K562 (cell line): Measurements from ENCODE around the gene EN2. TPM values are rescaled to one million over a fixed set of nuclear protein-coding genes. Genes with fewer than 3 reads are reported as not detected.

ENCODE experiments used
- ATAC-seq: fragments of 200-7000 bp; cut with Tn5 transposase; 3 replicates; pipeline ENCODE4 v1.9.1; 2020; ENCODE audit warnings: moderate library complexity
- BruUV-seq: library from RNA; stranded (reverse); fragments of 400-500 nt; replicated peaks from 2 replicates; lab custom pipeline; 2021; lab: Mats Ljungman, UMichigan
- CTCF ChIA-PET: fragments of 300-600 bp; formaldehyde crosslinking; extraction: SDS; loops from one replicate; lab custom pipeline; 2021; ENCODE audit warnings: low intra/inter-chr PET ratio; lab: Yijun Ruan, JAX
- POLR2A ChIA-PET: fragments of 300-600, 350-650 bp; sonication (Branson Sonifier 250); formaldehyde crosslinking; extraction: SDS; loops from one replicate; lab custom pipeline; 2021; ENCODE audit warnings: antibody characterized with exemption, inconsistent platforms; lab: Yijun Ruan, JAX
- DNase-seq, 4 experiments: peaks; one replicate each; pipeline versions ENCODE4 v3.0.0 to v3.0.0-alpha.2; 2011 to 2018; ENCODE audit warnings: low spot score in 3 of 4, mixed read lengths in 3 of 4; ENCODE audit errors: extremely low read depth in 1 of 4
- FAIRE-seq: peaks from 2 replicates; lab custom pipeline; 2011; peaks lifted over from hg19 to GRCh38; lab: Jason Lieb, UNC
- H2AFZ ChIP-seq: 2 replicates; pipeline ENCODE4 v1.6.0; 2011; ENCODE audit warnings: low read depth, low read length, control low read depth, inconsistent platforms
- H3K27ac ChIP-seq: fragments of 200-600 bp; 3 replicates; pipeline ENCODE4 v1.8.0; 2011; ENCODE audit warnings: low read depth, mild to moderate bottlenecking, control low read depth, inconsistent platforms, low read length, moderate library complexity, mixed read lengths; ENCODE audit errors: extremely low read depth
- H3K27me3 ChIP-seq, 2 experiments: fragments of 300-600 bp in 1 of 2; 2 replicates in 1 of 2; 3 replicates in 1 of 2; pipeline versions ENCODE4 v1.6.0 to v1.8.0; 2011; ENCODE audit warnings: inconsistent platforms in 2 of 2, low read length in 2 of 2, mild to moderate bottlenecking in 1 of 2, mixed read lengths in 1 of 2, moderate library complexity in 1 of 2; ENCODE audit not compliant: control insufficient read depth in 2 of 2, insufficient read depth in 2 of 2
- H3K36me3 ChIP-seq: fragments of 300-600 bp; 3 replicates; pipeline ENCODE4 v1.8.0; 2011; ENCODE audit warnings: mild to moderate bottlenecking, low read length, inconsistent platforms; ENCODE audit not compliant: control insufficient read depth, insufficient read depth
- H3K4me1 ChIP-seq, 2 experiments: fragments of 200-600 bp in 1 of 2; replicated peaks in 1 of 2; 2 replicates in 1 of 2; 3 replicates in 1 of 2; pipeline versions ENCODE4 v1.5.1 to v1.8.0; 2011; ENCODE audit warnings: inconsistent platforms in 2 of 2, low read length in 2 of 2, mild to moderate bottlenecking in 1 of 2, mixed read lengths in 1 of 2, moderate library complexity in 1 of 2; ENCODE audit not compliant: control insufficient read depth in 2 of 2, insufficient read depth in 2 of 2
- H3K4me2 ChIP-seq: 2 replicates; pipeline ENCODE4 v1.6.1; 2011; ENCODE audit warnings: low read length, control low read depth, inconsistent platforms, mixed read lengths; ENCODE audit not compliant: insufficient read depth
- H3K4me3 ChIP-seq: fragments of 200-600 bp; sonication (generic), shearing (Covaris generic); 2 replicates; pipeline ENCODE4 v1.5.1; 2016; ENCODE audit warnings: control low read depth, inconsistent platforms
- H3K79me2 ChIP-seq: fragments of 200-600 bp; 3 replicates; pipeline ENCODE4 v1.8.0; 2011; ENCODE audit warnings: low read length, inconsistent platforms; ENCODE audit not compliant: control insufficient read depth, insufficient read depth
- H3K9ac ChIP-seq, 2 experiments: 2 replicates each; pipeline versions ENCODE4 v1.6.0 to v1.6.1; 2011; ENCODE audit warnings: low read depth in 2 of 2, low read length in 2 of 2, control low read depth in 1 of 2, inconsistent platforms in 1 of 2, mild to moderate bottlenecking in 1 of 2, mixed read lengths in 1 of 2; ENCODE audit not compliant: insufficient read depth in 1 of 2
- H3K9me1 ChIP-seq: one replicate; pipeline ENCODE4 v1.6.0; 2011; ENCODE audit warnings: inconsistent platforms, mild to moderate bottlenecking, low read length, moderate library complexity; ENCODE audit not compliant: control insufficient read depth, insufficient read depth
- H3K9me3 ChIP-seq: replicated peaks from 2 replicates; pipeline ENCODE4 v1.5.1; 2011; ENCODE audit warnings: low read depth, low read length, inconsistent platforms; ENCODE audit not compliant: control insufficient read depth, insufficient read depth
- H4K20me1 ChIP-seq: replicated peaks from 2 replicates; pipeline ENCODE4 v1.6.1; 2011; ENCODE audit warnings: low read length, inconsistent platforms, mixed read lengths; ENCODE audit not compliant: control insufficient read depth, insufficient read depth
- FOXA3 ChIP-seq, 2 experiments: fragments of 450-650 bp in 1 of 2; sonication (generic) in 1 of 2; formaldehyde crosslinking; IDR thresholded peaks in 1 of 2; conservative IDR thresholded peaks in 1 of 2; 2 replicates each; pipeline versions ENCODE4 v1.4.0 to v1.8.0; 2020 to 2022; ENCODE audit warnings: mild to moderate bottlenecking in 2 of 2, missing genetic modification reagents in 1 of 2
- GTF2A2 ChIP-seq: IDR thresholded peaks from 2 replicates; pipeline ENCODE4 v1.6.1; 2016; ENCODE audit warnings: mild to moderate bottlenecking, missing genetic modification characterization, missing compliant biosample characterization
- HSF4 ChIP-seq: fragments of 250-450 bp; sonication (Bioruptor Pico); IDR thresholded peaks from 2 replicates; pipeline ENCODE4 v2.1.2; 2022; ENCODE audit warnings: mild to moderate bottlenecking, moderate library complexity, borderline replicate concordance
- ILF3 ChIP-seq: fragments of 450-650 bp; IDR thresholded peaks from 2 replicates; pipeline ENCODE4 v1.6.1; 2018; ENCODE audit warnings: antibody characterized with exemption, mild to moderate bottlenecking, moderate library complexity, borderline replicate concordance
- KHSRP ChIP-seq: fragments of 450-650 bp; IDR thresholded peaks from 2 replicates; pipeline ENCODE4 v1.6.1; 2017
- MTA2 ChIP-seq: fragments of 450-650 bp; IDR thresholded peaks from 2 replicates; pipeline ENCODE4 v1.6.1; 2016; ENCODE audit warnings: low read depth
- SMAD2 ChIP-seq: fragments of 150-350 bp; IDR thresholded peaks from 2 replicates; pipeline ENCODE4 v1.6.1; 2014; ENCODE audit warnings: low read depth, mild to moderate bottlenecking, low read length
- SOX6 ChIP-seq: fragments of 450-650 bp; IDR thresholded peaks from 2 replicates; pipeline ENCODE4 v1.6.1; 2014; ENCODE audit warnings: mild to moderate bottlenecking
- SRSF1 ChIP-seq: fragments of 200-400 bp; formaldehyde crosslinking; IDR thresholded peaks from 2 replicates; pipeline ENCODE4 v1.6.1; 2017; ENCODE audit warnings: mild to moderate bottlenecking, low read depth, low read length, moderate library complexity
- SRSF9 ChIP-seq: fragments of 200-400 bp; formaldehyde crosslinking; IDR thresholded peaks from 2 replicates; pipeline ENCODE4 v1.6.1; 2017; ENCODE audit warnings: low read depth, low read length, borderline replicate concordance
- SUPT5H ChIP-seq: fragments of 450-650 bp; IDR thresholded peaks from 2 replicates; pipeline ENCODE4 v1.6.1; 2016
- ZNF232 ChIP-seq: sonication (generic); formaldehyde crosslinking; IDR thresholded peaks from 2 replicates; pipeline ENCODE4 v1.8.0; 2022; ENCODE audit warnings: mild to moderate bottlenecking, missing genetic modification reagents
- ZNF253 ChIP-seq: fragments of 250-450 bp; sonication (Bioruptor Pico); conservative IDR thresholded peaks from 2 replicates; pipeline ENCODE4 v1.6.1; 2021; ENCODE audit warnings: mild to moderate bottlenecking
- WGBS: fragments of 100-300 bp; shearing (Covaris generic); methylation state at CpG from one replicate; pipeline ENCODE4 v1.1.6; 2016; ENCODE audit warnings: low coverage, mixed read lengths; ENCODE audit not compliant: insufficient coverage; ENCODE audit errors: missing lambda C conversion rate; 5-methylcytosine and 5-hydroxymethylcytosine counted together
- in situ Hi-C: fragments of 300-500 bp; cut with MboI; formaldehyde crosslinking; loops from 4 replicates; pipeline ENCODE4 v1.15.0; 2018; ENCODE audit warnings: inconsistent platforms, mixed read lengths
- intact Hi-C: fragments of 100-400 bp; cut with micrococcal nuclease; formaldehyde crosslinking; loops from 2 replicates; pipeline ENCODE4 v1.14.2; 2022
- polyA plus RNA-seq, 8 experiments: library from polyadenylated mRNA; depleted of rRNA in 4 of 8; stranded (reverse) in 5 of 8; unstranded in 3 of 8; fragments of >200 nt; fragmentation: Nextera tagmentation in 2 of 8; fragmentation: Illumina TruSeq in 1 of 8; extraction: Ambion mirVana in 2 of 8; extraction: Trizol in 1 of 8; gene quantifications; 2 replicates each; pipeline versions ENCODE4 v1.2.1 to v1.2.3, GENCODE V29; 2011 to 2014; ENCODE audit warnings: inconsistent platforms in 1 of 8, missing spikeins in 1 of 8
- total RNA-seq, 7 experiments: library from RNA; depleted of rRNA in 6 of 7; stranded (reverse); fragments of >200 nt in 6 of 7; fragmentation: Illumina TruSeq in 2 of 7; extraction: Trizol in 2 of 7; gene quantifications; 2 replicates each; pipeline versions ENCODE4 v1.2.1 to v1.2.3, GENCODE V29; 2011 to 2021; ENCODE audit warnings: low replicate concordance in 1 of 7
- TF ChIP-seq, protein P1 (sequence below): sonication (generic); formaldehyde crosslinking; IDR thresholded peaks from 2 replicates; pipeline ENCODE4 v1.8.1; 2023; ENCODE audit warnings: mild to moderate bottlenecking, missing genetic modification reagents
- TF ChIP-seq, protein P2 (sequence below): fragments of 200-800 bp; sonication (Bioruptor generic); IDR thresholded peaks from 2 replicates; pipeline ENCODE4 v1.6.1; 2017; ENCODE audit warnings: missing genetic modification characterization, missing compliant biosample characterization
- TF ChIP-seq, protein P3 (sequence below): IDR thresholded peaks from 3 replicates; pipeline ENCODE4 v1.6.1; 2011; ENCODE audit warnings: borderline replicate concordance, mild to moderate bottlenecking; ENCODE audit not compliant: insufficient read length, insufficient read depth

The EN2 gene
- total and polyA plus RNA-seq, 9 of the 15 experiments (the other 6 are each of a cell fraction or from before 2014, with no cell fraction given): 0.04 TPM; not detected in 7

DNA sequence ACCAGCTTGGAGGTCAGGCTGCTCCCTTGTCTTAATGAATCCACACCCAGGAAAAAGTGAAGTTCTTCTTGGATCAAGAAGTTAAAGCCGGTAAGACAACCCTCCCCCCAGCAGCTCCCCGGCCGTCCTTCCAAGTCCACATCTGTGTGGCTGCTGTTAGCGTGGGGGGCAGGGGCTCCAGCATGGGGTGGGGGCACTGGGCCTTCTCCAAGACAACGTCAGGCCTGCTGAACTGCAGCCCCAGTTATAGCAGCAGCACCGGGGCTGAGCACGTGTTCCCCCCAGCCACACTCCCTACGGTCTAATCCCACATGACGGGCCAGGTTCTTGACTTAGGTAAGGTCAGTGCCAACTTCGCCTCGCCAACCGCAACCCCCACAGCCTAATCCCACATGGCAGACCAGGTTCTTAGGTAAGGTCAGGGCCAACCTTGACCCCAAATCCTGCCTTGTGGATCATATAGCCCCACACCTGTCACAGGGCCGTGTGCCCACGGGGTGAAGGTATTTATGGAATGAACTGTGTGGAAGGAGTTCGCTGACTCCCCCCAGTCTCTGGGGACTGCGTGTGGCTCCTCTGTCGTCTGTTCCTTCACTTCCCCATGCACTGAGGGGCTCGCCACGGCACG lies 30.4 kb upstream of the EN2 start (continued):
- TF ChIP-seq, protein P1, sequence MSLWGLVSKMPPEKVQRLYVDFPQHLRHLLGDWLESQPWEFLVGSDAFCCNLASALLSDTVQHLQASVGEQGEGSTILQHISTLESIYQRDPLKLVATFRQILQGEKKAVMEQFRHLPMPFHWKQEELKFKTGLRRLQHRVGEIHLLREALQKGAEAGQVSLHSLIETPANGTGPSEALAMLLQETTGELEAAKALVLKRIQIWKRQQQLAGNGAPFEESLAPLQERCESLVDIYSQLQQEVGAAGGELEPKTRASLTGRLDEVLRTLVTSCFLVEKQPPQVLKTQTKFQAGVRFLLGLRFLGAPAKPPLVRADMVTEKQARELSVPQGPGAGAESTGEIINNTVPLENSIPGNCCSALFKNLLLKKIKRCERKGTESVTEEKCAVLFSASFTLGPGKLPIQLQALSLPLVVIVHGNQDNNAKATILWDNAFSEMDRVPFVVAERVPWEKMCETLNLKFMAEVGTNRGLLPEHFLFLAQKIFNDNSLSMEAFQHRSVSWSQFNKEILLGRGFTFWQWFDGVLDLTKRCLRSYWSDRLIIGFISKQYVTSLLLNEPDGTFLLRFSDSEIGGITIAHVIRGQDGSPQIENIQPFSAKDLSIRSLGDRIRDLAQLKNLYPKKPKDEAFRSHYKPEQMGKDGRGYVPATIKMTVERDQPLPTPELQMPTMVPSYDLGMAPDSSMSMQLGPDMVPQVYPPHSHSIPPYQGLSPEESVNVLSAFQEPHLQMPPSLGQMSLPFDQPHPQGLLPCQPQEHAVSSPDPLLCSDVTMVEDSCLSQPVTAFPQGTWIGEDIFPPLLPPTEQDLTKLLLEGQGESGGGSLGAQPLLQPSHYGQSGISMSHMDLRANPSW: no peak
- TF ChIP-seq ILF3: no peak
- TF ChIP-seq MTA2: no peak
- TF ChIP-seq ZNF232 (CRISPR knock-in tag): no peak
- TF ChIP-seq HSF4 (CRISPR knock-in tag): no peak

DNA sequence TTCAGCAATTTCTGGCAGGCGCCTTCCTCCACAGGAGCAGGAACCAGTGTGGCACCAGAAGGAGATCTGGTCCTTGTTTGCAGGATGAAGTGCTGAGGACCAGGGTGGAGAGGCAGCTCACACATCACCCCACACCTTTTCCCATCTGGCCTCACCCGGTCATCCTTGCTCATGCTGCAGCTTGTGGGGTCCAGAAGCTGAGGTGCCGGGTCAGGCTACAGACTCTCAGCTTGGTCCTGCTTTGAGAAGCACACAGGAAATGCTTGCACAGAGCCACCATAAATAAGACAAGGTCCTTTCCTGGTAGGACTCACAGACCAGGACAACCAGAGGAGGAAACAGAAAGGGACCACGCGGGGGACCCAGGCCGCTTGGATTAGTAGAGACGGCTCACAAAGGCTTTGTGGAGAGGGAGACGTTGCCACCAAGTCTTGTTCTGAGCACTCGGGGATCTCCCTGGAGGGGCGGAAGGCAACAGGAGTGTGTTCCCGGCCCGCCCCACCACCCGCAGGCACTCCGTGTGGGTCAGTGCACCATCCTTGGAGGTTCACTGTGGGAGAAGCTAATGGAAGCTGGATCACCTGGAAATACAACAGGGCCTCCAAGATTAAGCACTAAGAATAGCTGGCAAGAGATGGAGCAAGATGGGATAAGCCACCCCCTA lies 29.6 kb upstream of the EN2 start:
- H3K36me3 ChIP-seq: no peaks in the 10 kb centered on the region
- no peaks in the 10 kb centered on the region for H3K9me3 ChIP-seq
- no peaks in the 10 kb centered on the region for H3K9me1 ChIP-seq
- POLR2A ChIA-PET: interaction anchor here (0.6 to 1.1 kb wide), 2 partner anchors 10 to 342 kb away, joined by 3 to 4 read pairs; no protein-coding TSS in a partner anchor
- no peak overlapping the region for H3K4me3 ChIP-seq
- CTCF ChIA-PET: no interaction called here
- intact Hi-C loops: no loop called here
- no peak overlapping the region for H3K9ac ChIP-seq
- no peak for FAIRE-seq
- H3K4me1 ChIP-seq: peaks cover 0 to 3% of the 10 kb centered on the region in 2 experiments; a peak in 1 of 5 replicates
- no peak for DNase-seq
- no peak overlapping the region for H3K4me2 ChIP-seq
- in situ Hi-C loops: no loop called here
- peaks cover 11% of the 10 kb centered on the region; the same call in 1 of the 2 replicates for H4K20me1 ChIP-seq
- peaks cover 78 to 93% of the 10 kb centered on the region in 2 experiments for H3K27me3 ChIP-seq
- no peak for ATAC-seq
- no peak overlapping the region for H2AFZ ChIP-seq
- no TSS peak for BruUV-seq
- WGBS: 1% methylated on average over 14 of the region's 14 CpGs
- no peak overlapping the region for H3K27ac ChIP-seq
- no peaks in the 10 kb centered on the region for H3K79me2 ChIP-seq
- TF ChIP-seq, protein P2, sequence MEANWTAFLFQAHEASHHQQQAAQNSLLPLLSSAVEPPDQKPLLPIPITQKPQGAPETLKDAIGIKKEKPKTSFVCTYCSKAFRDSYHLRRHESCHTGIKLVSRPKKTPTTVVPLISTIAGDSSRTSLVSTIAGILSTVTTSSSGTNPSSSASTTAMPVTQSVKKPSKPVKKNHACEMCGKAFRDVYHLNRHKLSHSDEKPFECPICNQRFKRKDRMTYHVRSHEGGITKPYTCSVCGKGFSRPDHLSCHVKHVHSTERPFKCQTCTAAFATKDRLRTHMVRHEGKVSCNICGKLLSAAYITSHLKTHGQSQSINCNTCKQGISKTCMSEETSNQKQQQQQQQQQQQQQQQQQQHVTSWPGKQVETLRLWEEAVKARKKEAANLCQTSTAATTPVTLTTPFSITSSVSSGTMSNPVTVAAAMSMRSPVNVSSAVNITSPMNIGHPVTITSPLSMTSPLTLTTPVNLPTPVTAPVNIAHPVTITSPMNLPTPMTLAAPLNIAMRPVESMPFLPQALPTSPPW: no peak
- TF ChIP-seq, protein P3, sequence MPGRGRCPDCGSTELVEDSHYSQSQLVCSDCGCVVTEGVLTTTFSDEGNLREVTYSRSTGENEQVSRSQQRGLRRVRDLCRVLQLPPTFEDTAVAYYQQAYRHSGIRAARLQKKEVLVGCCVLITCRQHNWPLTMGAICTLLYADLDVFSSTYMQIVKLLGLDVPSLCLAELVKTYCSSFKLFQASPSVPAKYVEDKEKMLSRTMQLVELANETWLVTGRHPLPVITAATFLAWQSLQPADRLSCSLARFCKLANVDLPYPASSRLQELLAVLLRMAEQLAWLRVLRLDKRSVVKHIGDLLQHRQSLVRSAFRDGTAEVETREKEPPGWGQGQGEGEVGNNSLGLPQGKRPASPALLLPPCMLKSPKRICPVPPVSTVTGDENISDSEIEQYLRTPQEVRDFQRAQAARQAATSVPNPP: no peak
- no peak for TF ChIP-seq FOXA3 (CRISPR knock-in tag; conservative IDR thresholded peaks at IDR 0.05 in 1 of 2, IDR thresholded peaks at IDR 0.05 in 1 of 2)
- TF ChIP-seq SOX6: no peak
- TF ChIP-seq SMAD2: no peak
- no peak for TF ChIP-seq SRSF9
- TF ChIP-seq KHSRP: no peak
- no peak for TF ChIP-seq SUPT5H
- no peak for TF ChIP-seq ZNF253 (CRISPR knock-in tag)
- TF ChIP-seq GTF2A2 (tag): no peak
- no peak for TF ChIP-seq SRSF1
